SK-N-SH (cell line): Measurements from ENCODE around the gene SNAP91. TPM values are rescaled to one million over a fixed set of nuclear protein-coding genes. Genes with fewer than 3 reads are reported as not detected.

Experiments used
- CTCF ChIA-PET: fragments of 300-600, 350-600 bp; formaldehyde crosslinking; extraction: SDS; loops from one replicate; lab custom pipeline; 2021; lab: Yijun Ruan, JAX
- POLR2A ChIA-PET: fragments of 350-600 bp; sonication (Branson Sonifier 250); formaldehyde crosslinking; extraction: SDS; loops from one replicate; lab custom pipeline; 2020; ENCODE audit warnings: antibody characterized with exemption, inconsistent platforms; lab: Yijun Ruan, JAX
- DNase-seq: peaks from one replicate; pipeline ENCODE4 v3.0.0; 2012
- H2AFZ ChIP-seq: fragments of 200-600 bp; sonication (generic); 2 replicates; pipeline ENCODE4 v1.8.1; 2016; ENCODE audit warnings: antibody characterized with exemption, mild to moderate bottlenecking, low read depth
- H3F3A ChIP-seq: fragments of 200-600 bp; sonication (generic); replicated peaks from 2 replicates; pipeline ENCODE3; 2016; ENCODE audit warnings: antibody characterized with exemption, mild to moderate bottlenecking; ENCODE audit not compliant: insufficient read depth
- H3K27ac ChIP-seq, 2 experiments: fragments of 200-500 bp in 1 of 2; fragments of 200-600 bp in 1 of 2; sonication (Bioruptor generic) in 1 of 2; sonication (generic), shearing (Covaris generic) in 1 of 2; 2 replicates each; pipeline versions ENCODE4 v1.5.1 to v1.6.1; 2014 to 2016; ENCODE audit warnings: low read depth in 2 of 2, inconsistent platforms in 1 of 2, low read length in 1 of 2, mild to moderate bottlenecking in 1 of 2, mixed read lengths in 1 of 2
- H3K27me3 ChIP-seq: fragments of 200-600 bp; sonication (generic), shearing (Covaris generic); 2 replicates; pipeline ENCODE4 v1.6.1; 2016; ENCODE audit warnings: mixed run types; ENCODE audit not compliant: insufficient read depth
- H3K36me3 ChIP-seq, 2 experiments: fragments of 200-500 bp in 1 of 2; fragments of 200-600 bp in 1 of 2; sonication (Bioruptor generic) in 1 of 2; sonication (generic) in 1 of 2; replicated peaks in 1 of 2; 2 replicates each; pipeline versions ENCODE3 to v1.5.1; 2014 to 2016; ENCODE audit warnings: low read length in 1 of 2, mild to moderate bottlenecking in 1 of 2; ENCODE audit not compliant: insufficient read depth in 2 of 2, control insufficient read depth in 1 of 2
- H3K4me1 ChIP-seq, 2 experiments: fragments of 200-500 bp in 1 of 2; fragments of 200-600 bp in 1 of 2; sonication (Bioruptor generic) in 1 of 2; sonication (generic), shearing (Covaris generic) in 1 of 2; 2 replicates each; pipeline versions ENCODE4 v1.5.1 to v1.6.1; 2014 to 2016; ENCODE audit warnings: low read depth in 1 of 2, low read length in 1 of 2, mixed run types in 1 of 2; ENCODE audit not compliant: insufficient read depth in 2 of 2, control insufficient read depth in 1 of 2
- H3K4me2 ChIP-seq: fragments of 200-600 bp; sonication (generic), shearing (Covaris generic); 2 replicates; pipeline ENCODE4 v1.6.1; 2017; ENCODE audit warnings: mixed run types
- H3K4me3 ChIP-seq, 2 experiments: fragments of 200-500 bp in 1 of 2; fragments of 200-600 bp in 1 of 2; sonication (Bioruptor generic) in 1 of 2; sonication (generic), shearing (Covaris generic) in 1 of 2; 2 replicates each; pipeline versions ENCODE4 v1.5.1 to v1.8.1; 2014 to 2016; ENCODE audit warnings: low read depth in 2 of 2, inconsistent platforms in 1 of 2, low read length in 1 of 2, mild to moderate bottlenecking in 1 of 2, mixed read lengths in 1 of 2, moderate library complexity in 1 of 2
- H3K79me2 ChIP-seq: fragments of 200-600 bp; sonication (generic); 2 replicates; pipeline ENCODE4 v1.8.1; 2017; ENCODE audit warnings: mild to moderate bottlenecking; ENCODE audit not compliant: insufficient read depth
- H3K9ac ChIP-seq: fragments of 200-600 bp; sonication (generic); 2 replicates; pipeline ENCODE4 v1.6.1; 2017; ENCODE audit warnings: mixed run types
- H3K9me2 ChIP-seq: fragments of 200-600 bp; sonication (generic); 2 replicates; pipeline ENCODE4 v1.6.1; 2017; ENCODE audit warnings: mixed run types
- H3K9me3 ChIP-seq: fragments of 200-600 bp; sonication (generic); 2 replicates; pipeline ENCODE4 v1.6.1; 2017; ENCODE audit warnings: mixed run types, mild to moderate bottlenecking, moderate library complexity
- H4K20me1 ChIP-seq: fragments of 200-600 bp; sonication (generic); 2 replicates; pipeline ENCODE4 v1.6.1; 2017; ENCODE audit warnings: mild to moderate bottlenecking, mixed run types; ENCODE audit not compliant: insufficient read depth
- CTCF ChIP-seq: fragments of 200-600 bp; sonication (generic); IDR thresholded peaks from 2 replicates; pipeline ENCODE4 v1.6.1; 2017; ENCODE audit warnings: antibody characterized with exemption, mild to moderate bottlenecking, moderate library complexity
- GABPA ChIP-seq: IDR thresholded peaks from 2 replicates; pipeline ENCODE4 v1.4.0; 2012; ENCODE audit warnings: low read depth, mild to moderate bottlenecking
- GATA2 ChIP-seq: sonication (generic); formaldehyde crosslinking; IDR thresholded peaks from 2 replicates; pipeline ENCODE4 v1.5.0; 2020; ENCODE audit warnings: mild to moderate bottlenecking, missing genetic modification reagents
- RAD21 ChIP-seq: IDR thresholded peaks from 2 replicates; pipeline ENCODE4 v1.6.1; 2012; ENCODE audit warnings: mild to moderate bottlenecking, low read length
- SMC3 ChIP-seq: IDR thresholded peaks from 2 replicates; pipeline ENCODE4 v1.6.1; 2012; ENCODE audit warnings: low read depth, low read length, improper control_type of control experiment
- USF1 ChIP-seq: IDR thresholded peaks from 2 replicates; pipeline ENCODE4 v1.4.0; 2012; ENCODE audit warnings: low read depth, borderline replicate concordance
- YY1 ChIP-seq: IDR thresholded peaks from 2 replicates; pipeline ENCODE4 v1.4.0; 2012; ENCODE audit warnings: low read depth, mild to moderate bottlenecking
- WGBS: methylation state at CpG from one replicate; pipeline ENCODE4 v1.1.6; 2017; ENCODE audit warnings: low lambda C conversion rate; 5-methylcytosine and 5-hydroxymethylcytosine counted together
- polyA plus RNA-seq, 3 experiments: library from polyadenylated mRNA; depleted of rRNA; stranded (reverse); fragments of >200 nt; gene quantifications; 2 replicates each; pipeline ENCODE4 v1.2.3, GENCODE V29; 2012

The SNAP91 gene
- polyA plus RNA-seq, 1 of the 3 experiments (the other 2 are of a cell fraction) = 0.64 TPM

- no peak for TF ChIP-seq GATA2 (CRISPR knock-in tag)
Measured at GRCh38 chr6:83514466-83514865, 194.4 kb downstream of the SNAP91 start.

GRCh38 chr6:83511901-83512681 lies 196.8 kb downstream of the SNAP91 start, which contains the start of gene PRSS35:
Gene PRSS35 (plus strand): TSS chr6:83512534. CDS start chr6:83523442, 10,908 bp downstream.
- no peak within 1 kb of the TSS for H3K27ac ChIP-seq
- H3K79me2 ChIP-seq = no peaks in the 10 kb centered on the region
- ChIA-PET POLR2A (no interaction called here), CTCF (interaction anchor here (0.6 to 8.0 kb wide), 33 partner anchors 9 to 1277 kb away, joined by 3 to 293 read pairs (median 4); partner anchors contain the start of genes DOP1A and UBE3D)
- H3K27me3 ChIP-seq = no peaks in the 10 kb centered on the region
- peak within 1 kb of the TSS; percentile 77 for H2AFZ ChIP-seq
- no peaks in the 10 kb centered on the region for H3K9me3 ChIP-seq
- H3K9ac ChIP-seq = 0 out of 2 replicates have a peak within 1 kb of the TSS, but pooled peaks have one; percentile 14
- peaks cover 0 to 4% of the 10 kb centered on the region in 2 experiments; a peak in 1 of 4 replicates for H3K4me1 ChIP-seq
- no peaks in the 10 kb centered on the region for H3K9me2 ChIP-seq
- TF ChIP-seq YY1 (no peak), SMC3 (peak; percentile 79), RAD21 (peak; percentile 69), CTCF (peak; percentile 68), GABPA (no peak), USF1 (no peak)
- H4K20me1 ChIP-seq = no peaks in the 10 kb centered on the region
- H3K36me3 ChIP-seq = no peaks in the 10 kb centered on the region
- H3K4me2 ChIP-seq = peak within 1 kb of the TSS; percentile 83
- peak; percentile 77 for DNase-seq
- H3K4me3 ChIP-seq = peak within 1 kb of the TSS; percentile 55 to 58
- WGBS = 5% methylated on average over 26 of the region's 38 CpGs
- H3F3A ChIP-seq = no peaks in the 10 kb centered on the region

More at GRCh38 chr6:83514466-83514865, 194.4 kb downstream of the SNAP91 start:
- Histone ChIP-seq H3K9ac (no peak overlapping the region), H3K4me3 (no peak overlapping the region), H3K27me3 (no peaks in the 10 kb centered on the region), H3K4me2 (no peak overlapping the region), H3K27ac (no peak overlapping the region), H2AFZ (no peak overlapping the region), H4K20me1 (no peaks in the 10 kb centered on the region), H3K9me3 (no peaks in the 10 kb centered on the region), H3K9me2 (no peaks in the 10 kb centered on the region), H3K4me1 (peaks cover 4 to 11% of the 10 kb centered on the region in 2 experiments; a peak in 2 of 4 replicates), H3K36me3 (no peaks in the 10 kb centered on the region), H3K79me2 (no peaks in the 10 kb centered on the region), H3F3A (no peaks in the 10 kb centered on the region)
- ChIA-PET CTCF (interaction anchor here (0.6 to 8.0 kb wide), 38 partner anchors 10 to 1267 kb away, joined by 3 to 293 read pairs (median 5); partner anchors contain the start of genes DOP1A, IBTK and UBE3D), POLR2A (no interaction called here)
- no peak for DNase-seq
- 88% methylated on average over 1 of the region's 1 CpG for WGBS
